ENCODE results near the gene AMMECR1. TPM values are rescaled to one million over a fixed set of nuclear protein-coding genes. Genes with fewer than 3 reads are reported as not detected.
A peak's percentile ranks its signal among the peaks of the same experiment; 100 is the strongest.

AMMECR1 gene
- polyA plus RNA-seq, 3 donors: 2.1 to 3.3 (median 2.9) TPM

DNA sequence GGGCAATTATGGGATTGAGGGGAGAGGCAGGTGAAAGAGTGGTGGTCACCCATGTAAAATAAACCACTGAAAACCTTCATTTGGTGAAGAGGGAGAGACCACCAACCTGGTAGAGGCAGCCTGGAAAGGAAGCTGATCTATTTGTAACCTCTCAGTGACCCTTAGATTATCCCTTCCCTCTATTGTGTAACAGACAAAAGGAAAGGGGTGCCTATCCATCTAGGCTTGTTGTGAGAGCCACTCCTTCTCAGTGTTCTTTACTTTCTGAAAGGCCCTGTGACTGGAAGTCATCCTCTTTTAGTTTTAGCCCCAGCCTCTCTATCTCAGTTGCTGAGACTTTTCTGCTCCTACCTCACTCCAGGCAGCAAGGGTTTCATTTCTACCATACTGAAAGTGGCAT lies 172.6 kb downstream of the AMMECR1 start:
- peaks cover 11 to 28% of the 10 kb centered on the region in 2 donors for H3K36me3 ChIP-seq (replicated peaks in 1 of 2; ENCODE audit: control insufficient read depth in 1 of 2, insufficient read depth in 2 of 2, low read length in 2 of 2)
- Mint-ChIP-seq H3K36me3 (peaks cover 27 to 33% of the 10 kb centered on the region in 2 donors), H3K4me3 (no peak overlapping the region), H3K27me3 (ENCODE audit: low read depth in 3 of 3) (peaks cover 0 to 5% (median 0%) of the 10 kb centered on the region in 3 donors), H3K9me3 (no peaks in the 10 kb centered on the region), H3K27ac (peak overlapping the region in 3 of 7 donors; percentile 35 to 87 (median 74)), H3K4me1 (peaks cover 42% of the 10 kb centered on the region)
- no peak overlapping the region for H3K9ac ChIP-seq (ENCODE audit: insufficient read depth, low read length, poor library complexity, severe bottlenecking)
- peak overlapping the region in 1 of 2 donors; percentile 45 for H3K27ac ChIP-seq (ENCODE audit: low read depth in 1 of 2, low read length in 2 of 2)
- no peaks in the 10 kb centered on the region for H3K9me3 ChIP-seq (replicated peaks in 1 of 2; ENCODE audit: control insufficient read depth in 1 of 2, insufficient read depth in 1 of 2, low read length in 2 of 2)
- DNase-seq: no peak
- H2AFZ ChIP-seq (ENCODE audit: insufficient read depth, low read depth, low read length, poor library complexity, severe bottlenecking): no peak overlapping the region
- H3K4me3 ChIP-seq (replicated peaks in 1 of 3; ENCODE audit: low read depth in 2 of 3, low read length in 3 of 3): no peak overlapping the region
- H3K4me1 ChIP-seq (ENCODE audit: control insufficient read depth in 1 of 2, insufficient read depth in 2 of 2, low read length in 2 of 2): peaks cover 26 to 48% of the 10 kb centered on the region in 2 donors
- H3K4me2 ChIP-seq (replicated peaks; ENCODE audit: extremely low read depth, low read length, poor library complexity, severe bottlenecking): no peak overlapping the region
- TF ChIP-seq CTCF (IDR thresholded peaks at IDR 0.05): no peak
- H3K27me3 ChIP-seq (ENCODE audit: control insufficient read depth in 2 of 2, insufficient read depth in 2 of 2, low read length in 2 of 2): no peaks in the 10 kb centered on the region
- intact Hi-C loops (cut with micrococcal nuclease): no loop called here
- H3K79me2 ChIP-seq (ENCODE audit: insufficient read depth, low read length): peaks cover 5% of the 10 kb centered on the region
- H4K20me1 ChIP-seq (ENCODE audit: insufficient read depth, low read length): peaks cover 38% of the 10 kb centered on the region

Small RNA genes within 50 kb of the gene (small RNA-seq; reads per million reads assigned to genes)
- not detected for gene GNG5P2 (ENCODE audit: insufficient read length, low read depth)
- 3.3 reads per million, percentile 29 among the genes with 10 or more reads in this experiment for gene SNORD96B (ENCODE audit: insufficient read length, low read depth)

Other genes with a start within 250 kb of the AMMECR1 start
- gene RTL9, start 40.8 kb upstream of the AMMECR1 start, polyA plus RNA-seq: not detected

Measured in CD14-positive monocyte (primary cell).